Measurements from ENCODE around the gene ZC3H7A. TPM values are rescaled to one million over a fixed set of nuclear protein-coding genes. Genes with fewer than 3 reads are reported as not detected.

ZC3H7A gene
- total and polyA plus RNA-seq, 2 of the 13 experiments (the other 11 are each of a cell fraction or from before 2014, with no cell fraction given) = 29.2 to 36.8 TPM

- TF ChIP-seq, protein P1, sequence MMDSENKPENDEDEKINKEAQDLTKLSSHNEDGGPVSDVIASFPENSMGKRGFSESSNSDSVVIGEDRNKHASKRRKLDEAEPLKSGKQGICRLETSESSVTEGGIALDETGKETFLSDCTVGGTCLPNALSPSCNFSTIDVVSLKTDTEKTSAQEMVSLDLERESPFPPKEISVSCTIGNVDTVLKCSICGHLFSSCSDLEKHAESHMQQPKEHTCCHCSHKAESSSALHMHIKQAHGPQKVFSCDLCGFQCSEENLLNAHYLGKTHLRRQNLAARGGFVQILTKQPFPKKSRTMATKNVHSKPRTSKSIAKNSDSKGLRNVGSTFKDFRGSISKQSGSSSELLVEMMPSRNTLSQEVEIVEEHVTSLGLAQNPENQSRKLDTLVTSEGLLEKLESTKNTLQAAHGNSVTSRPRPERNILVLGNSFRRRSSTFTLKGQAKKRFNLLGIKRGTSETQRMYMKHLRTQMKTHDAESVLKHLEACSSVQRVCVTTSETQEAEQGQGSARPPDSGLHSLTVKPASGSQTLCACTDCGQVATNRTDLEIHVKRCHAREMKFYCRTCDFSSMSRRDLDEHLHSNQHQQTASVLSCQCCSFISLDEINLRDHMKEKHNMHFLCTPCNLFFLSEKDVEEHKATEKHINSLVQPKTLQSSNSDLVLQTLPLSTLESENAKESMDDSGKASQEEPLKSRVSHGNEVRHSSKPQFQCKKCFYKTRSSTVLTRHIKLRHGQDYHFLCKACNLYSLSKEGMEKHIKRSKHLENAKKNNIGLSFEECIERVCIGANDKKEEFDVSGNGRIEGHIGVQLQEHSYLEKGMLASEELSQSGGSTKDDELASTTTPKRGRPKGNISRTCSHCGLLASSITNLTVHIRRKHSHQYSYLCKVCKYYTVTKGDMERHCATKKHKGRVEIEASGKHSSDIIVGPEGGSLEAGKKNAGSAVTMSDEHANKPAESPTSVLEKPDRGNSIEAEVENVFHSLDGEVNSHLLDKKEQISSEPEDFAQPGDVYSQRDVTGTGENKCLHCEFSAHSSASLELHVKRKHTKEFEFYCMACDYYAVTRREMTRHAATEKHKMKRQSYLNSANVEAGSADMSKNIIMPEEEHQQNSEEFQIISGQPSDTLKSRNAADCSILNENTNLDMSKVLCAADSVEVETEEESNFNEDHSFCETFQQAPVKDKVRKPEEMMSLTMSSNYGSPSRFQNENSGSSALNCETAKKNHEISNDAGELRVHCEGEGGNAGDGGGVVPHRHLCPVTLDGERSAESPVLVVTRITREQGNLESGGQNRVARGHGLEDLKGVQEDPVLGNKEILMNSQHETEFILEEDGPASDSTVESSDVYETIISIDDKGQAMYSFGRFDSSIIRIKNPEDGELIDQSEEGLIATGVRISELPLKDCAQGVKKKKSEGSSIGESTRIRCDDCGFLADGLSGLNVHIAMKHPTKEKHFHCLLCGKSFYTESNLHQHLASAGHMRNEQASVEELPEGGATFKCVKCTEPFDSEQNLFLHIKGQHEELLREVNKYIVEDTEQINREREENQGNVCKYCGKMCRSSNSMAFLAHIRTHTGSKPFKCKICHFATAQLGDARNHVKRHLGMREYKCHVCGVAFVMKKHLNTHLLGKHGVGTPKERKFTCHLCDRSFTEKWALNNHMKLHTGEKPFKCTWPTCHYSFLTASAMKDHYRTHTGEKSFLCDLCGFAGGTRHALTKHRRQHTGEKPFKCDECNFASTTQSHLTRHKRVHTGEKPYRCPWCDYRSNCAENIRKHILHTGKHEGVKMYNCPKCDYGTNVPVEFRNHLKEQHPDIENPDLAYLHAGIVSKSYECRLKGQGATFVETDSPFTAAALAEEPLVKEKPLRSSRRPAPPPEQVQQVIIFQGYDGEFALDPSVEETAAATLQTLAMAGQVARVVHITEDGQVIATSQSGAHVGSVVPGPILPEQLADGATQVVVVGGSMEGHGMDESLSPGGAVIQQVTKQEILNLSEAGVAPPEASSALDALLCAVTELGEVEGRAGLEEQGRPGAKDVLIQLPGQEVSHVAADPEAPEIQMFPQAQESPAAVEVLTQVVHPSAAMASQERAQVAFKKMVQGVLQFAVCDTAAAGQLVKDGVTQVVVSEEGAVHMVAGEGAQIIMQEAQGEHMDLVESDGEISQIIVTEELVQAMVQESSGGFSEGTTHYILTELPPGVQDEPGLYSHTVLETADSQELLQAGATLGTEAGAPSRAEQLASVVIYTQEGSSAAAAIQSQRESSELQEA (CRISPR knock-in tag; IDR thresholded peaks at IDR 0.05; ENCODE audit: not compliant biosample characterization) = no peak
- TF ChIP-seq FOXA3 (CRISPR knock-in tag; IDR thresholded peaks at IDR 0.05) (no peak), ZBED4 (CRISPR knock-in tag; IDR thresholded peaks at IDR 0.05; ENCODE audit: borderline replicate concordance) (no peak), CEBPZ (IDR thresholded peaks at IDR 0.05; ENCODE audit: low read length) (no peak), MYC (CRISPR knock-in tag; IDR thresholded peaks at IDR 0.05; ENCODE audit: borderline replicate concordance) (no peak), MAF1 (CRISPR knock-in tag; IDR thresholded peaks at IDR 0.05; ENCODE audit: borderline replicate concordance) (no peak), REST (IDR thresholded peaks at IDR 0.05; ENCODE audit: borderline replicate concordance in 1 of 2, low read depth in 1 of 2, low read length in 2 of 2) (no peak)
Observed at GRCh38 chr16:11799017-11799381, 1.9 kb upstream of the ZC3H7A start (continued).

Data from HepG2 (cell line).